BJ (cell line): ENCODE measurements around the gene MPPED2. TPM values are rescaled to one million over a fixed set of nuclear protein-coding genes. Genes with fewer than 3 reads are reported as not detected.

Experiments used
- CTCF ChIA-PET: fragments of 350-600 bp; formaldehyde crosslinking; extraction: SDS; loops from one replicate; lab custom pipeline; 2021; ENCODE audit warnings: antibody characterized with exemption, inconsistent platforms; lab: Yijun Ruan, JAX
- POLR2A ChIA-PET: fragments of 300-600 bp; sonication (Branson Sonifier 250); formaldehyde crosslinking; extraction: SDS; loops from one replicate; lab custom pipeline; 2021; ENCODE audit warnings: antibody characterized with exemption; lab: Charles Lee
- DNase-seq: peaks from one replicate; pipeline ENCODE4 v3.0.0-alpha.2; 2011; ENCODE audit warnings: low read depth
- H3K27me3 ChIP-seq: 2 replicates; pipeline ENCODE4 v1.6.0; 2011; ENCODE audit warnings: low read length; ENCODE audit not compliant: control insufficient read depth, insufficient read depth
- H3K36me3 ChIP-seq: 2 replicates; pipeline ENCODE4 v1.5.1; 2011; ENCODE audit warnings: low read length; ENCODE audit not compliant: control insufficient read depth, insufficient read depth
- H3K4me3 ChIP-seq: 2 replicates; pipeline ENCODE4 v1.5.1; 2011; ENCODE audit warnings: low read depth, mild to moderate bottlenecking, control low read depth, low read length
- polyA plus RNA-seq: library from polyadenylated mRNA; depleted of rRNA; stranded (reverse); fragments of >200 nt; gene quantifications from 2 replicates; pipeline ENCODE4 v1.2.3, GENCODE V29; 2011
- TF ChIP-seq, protein P1 (sequence below): IDR thresholded peaks from 2 replicates; pipeline ENCODE4 v1.5.1; 2011; ENCODE audit warnings: low read depth, mild to moderate bottlenecking, control low read depth, inconsistent platforms, low read length, moderate library complexity; ENCODE audit not compliant: insufficient read depth

MPPED2 gene
- polyA plus RNA-seq, 1 experiment = not detected

DNA sequence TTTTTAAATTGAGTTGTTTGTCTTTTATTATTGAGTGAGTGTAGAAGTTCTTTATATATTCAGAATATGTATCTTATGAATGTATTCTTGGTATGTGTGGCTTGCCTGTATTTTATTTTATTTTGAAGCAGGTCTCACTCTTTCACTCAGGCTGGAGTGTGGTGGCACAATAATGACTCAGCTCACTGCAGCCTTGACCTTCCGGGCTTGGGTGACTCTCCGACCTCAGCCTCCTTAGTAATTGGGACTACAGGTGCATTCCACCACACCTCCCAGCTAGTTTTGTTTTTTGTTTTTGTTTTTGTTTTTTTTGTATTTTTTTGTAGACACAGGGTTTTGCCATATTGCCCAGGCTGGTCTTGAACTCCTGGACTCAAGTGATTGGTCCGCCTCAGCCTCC is 24.5 kb upstream of the MPPED2 start:
- no peak overlapping the region for H3K4me3 ChIP-seq
- CTCF ChIA-PET = no interaction called here
- no peaks in the 10 kb centered on the region for H3K36me3 ChIP-seq
- no peak for DNase-seq
- TF ChIP-seq, protein P1, sequence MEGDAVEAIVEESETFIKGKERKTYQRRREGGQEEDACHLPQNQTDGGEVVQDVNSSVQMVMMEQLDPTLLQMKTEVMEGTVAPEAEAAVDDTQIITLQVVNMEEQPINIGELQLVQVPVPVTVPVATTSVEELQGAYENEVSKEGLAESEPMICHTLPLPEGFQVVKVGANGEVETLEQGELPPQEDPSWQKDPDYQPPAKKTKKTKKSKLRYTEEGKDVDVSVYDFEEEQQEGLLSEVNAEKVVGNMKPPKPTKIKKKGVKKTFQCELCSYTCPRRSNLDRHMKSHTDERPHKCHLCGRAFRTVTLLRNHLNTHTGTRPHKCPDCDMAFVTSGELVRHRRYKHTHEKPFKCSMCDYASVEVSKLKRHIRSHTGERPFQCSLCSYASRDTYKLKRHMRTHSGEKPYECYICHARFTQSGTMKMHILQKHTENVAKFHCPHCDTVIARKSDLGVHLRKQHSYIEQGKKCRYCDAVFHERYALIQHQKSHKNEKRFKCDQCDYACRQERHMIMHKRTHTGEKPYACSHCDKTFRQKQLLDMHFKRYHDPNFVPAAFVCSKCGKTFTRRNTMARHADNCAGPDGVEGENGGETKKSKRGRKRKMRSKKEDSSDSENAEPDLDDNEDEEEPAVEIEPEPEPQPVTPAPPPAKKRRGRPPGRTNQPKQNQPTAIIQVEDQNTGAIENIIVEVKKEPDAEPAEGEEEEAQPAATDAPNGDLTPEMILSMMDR = no peak
- no peaks in the 10 kb centered on the region for H3K27me3 ChIP-seq
- POLR2A ChIA-PET = no interaction called here

DNA sequence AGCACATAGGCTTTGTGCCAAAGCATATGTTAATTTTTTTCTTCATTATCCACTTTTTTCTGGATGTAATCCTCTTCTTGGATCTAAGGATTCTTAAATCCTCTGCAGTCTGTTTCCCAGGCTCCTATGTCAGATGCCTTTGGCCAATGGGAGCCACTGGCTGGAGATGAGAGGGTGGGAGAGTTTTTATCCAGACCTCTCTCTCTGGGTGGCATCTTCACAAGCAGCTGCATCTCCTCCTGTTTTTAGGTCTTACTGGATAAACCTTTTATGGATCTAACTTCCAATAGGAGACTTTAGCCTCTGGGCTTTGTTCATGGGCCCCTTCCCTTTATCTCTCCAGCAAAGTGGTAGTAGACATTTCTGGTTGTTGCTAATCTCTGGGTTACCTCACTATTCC is 22.4 kb upstream of the MPPED2 start:
- Histone ChIP-seq H3K4me3 (no peak overlapping the region), H3K36me3 (no peaks in the 10 kb centered on the region), H3K27me3 (no peaks in the 10 kb centered on the region)
- POLR2A ChIA-PET = no interaction called here
- DNase-seq = no peak
- CTCF ChIA-PET = interaction anchor here (0.6 to 0.9 kb wide), 2 partner anchors 10 to 48 kb away, joined by 3 read pairs; no protein-coding TSS in a partner anchor
- TF ChIP-seq, protein P1 = no peak

DNA sequence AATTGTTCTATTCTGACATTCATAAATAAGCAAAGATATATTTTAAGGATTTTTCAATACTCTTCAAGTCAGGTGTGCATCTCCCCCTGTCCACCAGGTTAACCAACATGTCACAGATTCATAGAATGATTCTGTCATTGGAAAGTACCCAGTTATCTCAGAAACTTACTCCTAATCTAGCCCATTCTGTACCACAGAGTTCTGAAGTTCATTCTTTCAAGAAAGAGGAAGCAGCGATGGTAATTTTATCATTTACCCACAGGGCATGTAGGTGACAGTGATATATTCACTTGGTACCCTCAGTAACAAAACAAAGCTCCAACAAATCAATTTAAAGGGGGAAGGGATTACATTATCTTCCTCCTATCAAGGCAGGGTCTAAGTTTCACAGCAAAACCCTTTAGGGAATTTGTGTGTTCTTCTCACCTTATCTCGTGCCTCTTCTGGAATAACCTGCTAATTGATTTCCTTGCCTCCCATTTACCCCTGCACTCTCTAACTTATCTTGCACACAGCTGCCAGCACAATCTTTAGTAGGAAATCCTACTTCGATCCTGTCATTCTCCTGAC is 19.0 kb upstream of the MPPED2 start:
- TF ChIP-seq, protein P1 = no peak
- no peak overlapping the region for H3K4me3 ChIP-seq
- H3K36me3 ChIP-seq = no peaks in the 10 kb centered on the region
- ChIA-PET POLR2A (no interaction called here), CTCF (no interaction called here)
- no peaks in the 10 kb centered on the region for H3K27me3 ChIP-seq
- no peak for DNase-seq

DNA sequence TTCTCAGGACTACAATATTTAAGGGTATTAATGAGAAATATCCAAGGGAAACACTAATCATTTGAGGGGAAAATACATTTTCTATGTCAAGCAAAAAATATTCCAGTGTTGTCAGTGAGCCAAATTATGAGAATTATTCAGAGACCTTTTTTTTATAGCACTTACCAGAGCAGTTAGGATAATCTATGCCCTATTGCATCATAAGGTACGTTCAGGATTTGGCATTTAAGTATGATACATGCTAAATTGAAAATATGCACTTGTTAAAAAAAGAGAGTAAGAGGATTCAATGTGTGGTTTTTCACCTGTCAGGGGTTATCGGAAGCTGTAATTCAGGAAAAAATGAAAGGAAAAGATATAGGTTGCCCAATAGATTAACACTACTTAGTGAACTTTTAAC is 17.2 kb upstream of the MPPED2 start:
- POLR2A ChIA-PET = no interaction called here
- Histone ChIP-seq H3K4me3 (no peak overlapping the region), H3K27me3 (no peaks in the 10 kb centered on the region), H3K36me3 (no peaks in the 10 kb centered on the region)
- DNase-seq = no peak
- CTCF ChIA-PET = no interaction called here
- TF ChIP-seq, protein P1 = no peak

DNA sequence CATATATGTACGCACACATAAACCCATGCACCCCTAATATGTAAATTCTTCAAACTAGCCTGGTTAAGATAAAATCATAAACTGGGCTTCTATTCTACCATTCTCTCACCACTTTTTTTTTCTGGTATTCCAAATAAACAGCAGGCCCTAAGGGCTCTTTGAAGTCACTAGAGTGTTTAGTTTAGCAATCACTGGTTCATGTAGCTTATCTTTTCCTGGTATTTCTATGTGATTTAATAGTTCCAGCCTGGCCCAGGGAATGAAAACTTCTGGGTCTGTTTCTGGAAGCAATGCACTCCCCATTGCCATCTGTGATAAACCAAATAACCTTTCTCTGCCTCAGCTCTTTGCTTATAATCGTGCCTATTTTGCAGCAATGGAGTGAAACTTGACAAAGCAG is 10.7 kb upstream of the MPPED2 start:
- Histone ChIP-seq H3K4me3 (no peak overlapping the region), H3K27me3 (no peaks in the 10 kb centered on the region), H3K36me3 (no peaks in the 10 kb centered on the region)
- TF ChIP-seq, protein P1 = no peak
- POLR2A ChIA-PET = no interaction called here
- DNase-seq = no peak
- CTCF ChIA-PET = interaction anchor here (1.0 kb wide), 1 partner anchor 267 kb away, joined by 3 read pairs; no protein-coding TSS in a partner anchor
